Keratinocyte (primary cell): Measurements from ENCODE around the gene LY6G6C.

ENCODE experiments used
- EZH2 ChIP-seq: IDR thresholded peaks from one replicate; pipeline ENCODE4 v1.6.1; 2012; ENCODE audit warnings: inconsistent platforms, mild to moderate bottlenecking, low read length, moderate library complexity
- TF ChIP-seq, protein P1 (sequence below), 3 experiments: IDR thresholded peaks in 1 of 3; conservative IDR thresholded peaks in 1 of 3; optimal IDR thresholded peaks in 1 of 3; 2 replicates in 2 of 3; 3 replicates in 1 of 3; pipeline versions ENCODE3 to v1.5.1; 2011; ENCODE audit warnings: low read length in 3 of 3, mild to moderate bottlenecking in 3 of 3, moderate library complexity in 2 of 3, control low read depth in 1 of 3, inconsistent platforms in 1 of 3; ENCODE audit not compliant: insufficient read depth in 2 of 3; ENCODE audit errors: extremely low read depth in 1 of 3

GRCh38 chr6:31727034-31727716 lies 5.6 kb upstream of the LY6G6C start:
- TF ChIP-seq, protein P1, sequence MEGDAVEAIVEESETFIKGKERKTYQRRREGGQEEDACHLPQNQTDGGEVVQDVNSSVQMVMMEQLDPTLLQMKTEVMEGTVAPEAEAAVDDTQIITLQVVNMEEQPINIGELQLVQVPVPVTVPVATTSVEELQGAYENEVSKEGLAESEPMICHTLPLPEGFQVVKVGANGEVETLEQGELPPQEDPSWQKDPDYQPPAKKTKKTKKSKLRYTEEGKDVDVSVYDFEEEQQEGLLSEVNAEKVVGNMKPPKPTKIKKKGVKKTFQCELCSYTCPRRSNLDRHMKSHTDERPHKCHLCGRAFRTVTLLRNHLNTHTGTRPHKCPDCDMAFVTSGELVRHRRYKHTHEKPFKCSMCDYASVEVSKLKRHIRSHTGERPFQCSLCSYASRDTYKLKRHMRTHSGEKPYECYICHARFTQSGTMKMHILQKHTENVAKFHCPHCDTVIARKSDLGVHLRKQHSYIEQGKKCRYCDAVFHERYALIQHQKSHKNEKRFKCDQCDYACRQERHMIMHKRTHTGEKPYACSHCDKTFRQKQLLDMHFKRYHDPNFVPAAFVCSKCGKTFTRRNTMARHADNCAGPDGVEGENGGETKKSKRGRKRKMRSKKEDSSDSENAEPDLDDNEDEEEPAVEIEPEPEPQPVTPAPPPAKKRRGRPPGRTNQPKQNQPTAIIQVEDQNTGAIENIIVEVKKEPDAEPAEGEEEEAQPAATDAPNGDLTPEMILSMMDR (optimal IDR thresholded peaks at IDR 0.05 in 1 of 3, IDR thresholded peaks at IDR 0.05 in 1 of 3, conservative IDR thresholded peaks at IDR 0.05 in 1 of 3; ENCODE audit: extremely low read depth in 1 of 3, insufficient read depth in 2 of 3, low read length in 3 of 3): no peak
- TF ChIP-seq EZH2: no peak
